Measurements from ENCODE around the gene APOBEC3C.
"Not testable (repeated sequence)": the region's sequence is repeated elsewhere in the genome, so short reads cannot be mapped to it uniquely, and the experiment has no call there.

Gene APOBEC3C

GRCh38 chr22:39055658-39056057 is 41.6 kb downstream of the APOBEC3C start:
- no peak overlapping the region for H3K4me3 ChIP-seq (ENCODE audit: low read length)
- H3K4me1 ChIP-seq (ENCODE audit: control insufficient read depth, low read length) = peaks cover 16% of the 10 kb centered on the region
- no peak overlapping the region for H3K27ac ChIP-seq (ENCODE audit: low read depth, low read length)
- H3F3A ChIP-seq (ENCODE audit: control insufficient read depth, insufficient read depth) = no peaks in the 10 kb centered on the region
- no peaks in the 10 kb centered on the region for H4K20me1 ChIP-seq (ENCODE audit: control insufficient read depth, insufficient read depth, low read depth, low read length)
- H3K9me2 ChIP-seq (replicated peaks; ENCODE audit: control insufficient read depth, low read length) = no peaks in the 10 kb centered on the region
- no peaks in the 10 kb centered on the region for H3K79me2 ChIP-seq (ENCODE audit: control insufficient read depth, low read length)
- H3K27me3 ChIP-seq (ENCODE audit: control insufficient read depth, low read length) = no peaks in the 10 kb centered on the region
- no peaks in the 10 kb centered on the region for H3K36me3 ChIP-seq (ENCODE audit: control insufficient read depth, low read length)
- TF ChIP-seq EZH2phosphoT487 (IDR thresholded peaks at IDR 0.05; ENCODE audit: borderline replicate concordance, low read length) (no peak), CTCF (IDR thresholded peaks at IDR 0.05; ENCODE audit: low read depth, low read length, poor library complexity, severe bottlenecking) (no peak)
- no peaks in the 10 kb centered on the region for H3K9me3 ChIP-seq (ENCODE audit: control insufficient read depth, insufficient read depth, low read length)
- no peak overlapping the region for H3K4me2 ChIP-seq (ENCODE audit: low read length)

- H3K27me3 ChIP-seq (ENCODE audit: control insufficient read depth, low read length); H3K9me3 ChIP-seq (ENCODE audit: control insufficient read depth, insufficient read depth, low read length); H3K36me3 ChIP-seq (ENCODE audit: control insufficient read depth, low read length); H3K27ac ChIP-seq (ENCODE audit: low read depth, low read length); H4K20me1 ChIP-seq (ENCODE audit: control insufficient read depth, insufficient read depth, low read depth, low read length); H3K79me2 ChIP-seq (ENCODE audit: control insufficient read depth, low read length); H3K9me2 ChIP-seq (replicated peaks; ENCODE audit: control insufficient read depth, low read length): not testable (repeated sequence)
- H3K4me3 ChIP-seq (ENCODE audit: low read length) = 0 out of 2 replicates have a peak overlapping the region, but pooled peaks have one; percentile 2
- peak overlapping the region; percentile 49 for H3K4me2 ChIP-seq (ENCODE audit: low read length)
- peaks cover 23% of the 10 kb centered on the region for H3F3A ChIP-seq (ENCODE audit: control insufficient read depth, insufficient read depth)
- peaks cover 69% of the 10 kb centered on the region for H3K4me1 ChIP-seq (ENCODE audit: control insufficient read depth, low read length)
These were observed 47.2 kb downstream of the APOBEC3C start for GRCh38 chr22:39061290-39061689.

- H3K4me3 ChIP-seq (ENCODE audit: low read length); H4K20me1 ChIP-seq (ENCODE audit: control insufficient read depth, insufficient read depth, low read depth, low read length); H3K9me2 ChIP-seq (replicated peaks; ENCODE audit: control insufficient read depth, low read length); H3K27ac ChIP-seq (ENCODE audit: low read depth, low read length); H3K9me3 ChIP-seq (ENCODE audit: control insufficient read depth, insufficient read depth, low read length); H3K36me3 ChIP-seq (ENCODE audit: control insufficient read depth, low read length); H3K79me2 ChIP-seq (ENCODE audit: control insufficient read depth, low read length); H3K27me3 ChIP-seq (ENCODE audit: control insufficient read depth, low read length): not testable (repeated sequence)
- peaks cover 28% of the 10 kb centered on the region for H3F3A ChIP-seq (ENCODE audit: control insufficient read depth, insufficient read depth)
- peak overlapping the region; percentile 49 for H3K4me2 ChIP-seq (ENCODE audit: low read length)
- peaks cover 69% of the 10 kb centered on the region for H3K4me1 ChIP-seq (ENCODE audit: control insufficient read depth, low read length)
These were observed 47.9 kb downstream of the APOBEC3C start for GRCh38 chr22:39061951-39062350.

- peak overlapping the region; percentile 74 for H3K4me2 ChIP-seq (ENCODE audit: low read length)
These were observed 49.8 kb downstream of the APOBEC3C start for GRCh38 chr22:39063904-39064303.

GRCh38 chr22:39066442-39067276 is 52.6 kb downstream of the APOBEC3C start:
- not testable (repeated sequence) for H3K27me3 ChIP-seq (ENCODE audit: control insufficient read depth, low read length); H4K20me1 ChIP-seq (ENCODE audit: control insufficient read depth, insufficient read depth, low read depth, low read length); H3K9me2 ChIP-seq (replicated peaks; ENCODE audit: control insufficient read depth, low read length); H3K9me3 ChIP-seq (ENCODE audit: control insufficient read depth, insufficient read depth, low read length)
- peaks cover 46% of the 10 kb centered on the region for H3K79me2 ChIP-seq (ENCODE audit: control insufficient read depth, low read length)
- peak overlapping the region; percentile 99 for H3K27ac ChIP-seq (ENCODE audit: low read depth, low read length)
- peaks cover 38% of the 10 kb centered on the region for H3F3A ChIP-seq (ENCODE audit: control insufficient read depth, insufficient read depth)
- H3K4me3 ChIP-seq (ENCODE audit: low read length) = peak overlapping the region; percentile 78
- peaks cover 94% of the 10 kb centered on the region for H3K4me1 ChIP-seq (ENCODE audit: control insufficient read depth, low read length)
- H3K36me3 ChIP-seq (ENCODE audit: control insufficient read depth, low read length) = peaks cover 32% of the 10 kb centered on the region
- peak overlapping the region; percentile 74 for H3K4me2 ChIP-seq (ENCODE audit: low read length)

More at GRCh38 chr22:39063904-39064303, 49.8 kb downstream of the APOBEC3C start:
- peaks cover 27% of the 10 kb centered on the region for H3K79me2 ChIP-seq (ENCODE audit: control insufficient read depth, low read length)
- not testable (repeated sequence) for H3K9me3 ChIP-seq (ENCODE audit: control insufficient read depth, insufficient read depth, low read length); H3K27me3 ChIP-seq (ENCODE audit: control insufficient read depth, low read length); H3K9me2 ChIP-seq (replicated peaks; ENCODE audit: control insufficient read depth, low read length); H4K20me1 ChIP-seq (ENCODE audit: control insufficient read depth, insufficient read depth, low read depth, low read length)
- H3K36me3 ChIP-seq (ENCODE audit: control insufficient read depth, low read length) = peaks cover 25% of the 10 kb centered on the region
- peaks cover 31% of the 10 kb centered on the region for H3F3A ChIP-seq (ENCODE audit: control insufficient read depth, insufficient read depth)
- H3K4me3 ChIP-seq (ENCODE audit: low read length) = peak overlapping the region; percentile 78; the same call in 1 of the 2 replicates
- H3K4me1 ChIP-seq (ENCODE audit: control insufficient read depth, low read length) = peaks cover 77% of the 10 kb centered on the region
- H3K27ac ChIP-seq (ENCODE audit: low read depth, low read length) = peak overlapping the region; percentile 99

Data from DOHH2 (cell line).